Measurements from ENCODE around the gene PRRT3. TPM values are rescaled to one million over a fixed set of nuclear protein-coding genes. Genes with fewer than 3 reads are reported as not detected.

Gene PRRT3
- total and polyA plus RNA-seq, 2 of the 13 experiments (the other 11 are each of a cell fraction or from before 2014, with no cell fraction given), result 0.22 to 0.44 TPM

GRCh38 chr3:9915254-9916141 lies 36.7 kb downstream of the PRRT3 start (continued):
- TF ChIP-seq NFE2 (CRISPR knock-in tag; IDR thresholded peaks at IDR 0.05) (no peak), HINFP (CRISPR knock-in tag; IDR thresholded peaks at IDR 0.05; ENCODE audit: low read depth) (peak; percentile 75; the same call in 1 of the 2 replicates), NR0B2 (CRISPR knock-in tag; IDR thresholded peaks at IDR 0.05) (peak; percentile 87), FIP1L1 (IDR thresholded peaks at IDR 0.05; ENCODE audit: borderline replicate concordance, insufficient read depth, low read depth, low read length) (no peak), CENPBD1 (CRISPR knock-in tag; IDR thresholded peaks at IDR 0.05; ENCODE audit: borderline replicate concordance, low read depth) (no peak; the same call in 1 of the 2 replicates), ERF (CRISPR knock-in tag; IDR thresholded peaks at IDR 0.05) (peak; percentile 62), FOSL2 (CRISPR knock-in tag; IDR thresholded peaks at IDR 0.05) (0 out of 2 replicates have a peak, but pooled peaks have one; percentile 5), ZNF883 (CRISPR knock-in tag; IDR thresholded peaks at IDR 0.05; ENCODE audit: not compliant biosample characterization) (no peak), CCDC6 (CRISPR knock-in tag; IDR thresholded peaks at IDR 0.05) (peak; percentile 35; the same call in 1 of the 2 replicates), PRDM10 (CRISPR knock-in tag; IDR thresholded peaks at IDR 0.05; ENCODE audit: low read depth) (no peak; the same call in 1 of the 2 replicates), RBM22 (optimal IDR thresholded peaks at IDR 0.05; ENCODE audit: low read length) (peak; percentile 87), ZSCAN21 (CRISPR knock-in tag; IDR thresholded peaks at IDR 0.05; ENCODE audit: borderline replicate concordance) (peak; percentile 77; the same call in 1 of the 2 replicates), SKI (IDR thresholded peaks at IDR 0.05; ENCODE audit: partially characterized antibody) (peak; percentile 54), RBFOX2 (IDR thresholded peaks at IDR 0.05; ENCODE audit: low read depth, low read length) (peak; percentile 92), IRF2 (CRISPR knock-in tag; IDR thresholded peaks at IDR 0.05) (peak; percentile 67; the same call in 1 of the 2 replicates), KLF12 (CRISPR knock-in tag; IDR thresholded peaks at IDR 0.05; ENCODE audit: borderline replicate concordance) (peak; percentile 81; the same call in 1 of the 2 replicates), EHMT2 (IDR thresholded peaks at IDR 0.05; ENCODE audit: borderline replicate concordance, low read depth, low read length) (no peak), SMARCE1 (IDR thresholded peaks at IDR 0.05; ENCODE audit: borderline replicate concordance) (no peak), ZNF788 (CRISPR knock-in tag; IDR thresholded peaks at IDR 0.05; ENCODE audit: borderline replicate concordance) (peak; percentile 11; the same call in 1 of the 2 replicates), SPEN (CRISPR knock-in tag; IDR thresholded peaks at IDR 0.05; ENCODE audit: low read depth) (peak; percentile 17; the same call in 1 of the 2 replicates), HCFC1 (IDR thresholded peaks at IDR 0.05; ENCODE audit: low read depth, low read length) (no peak), ZNF121 (CRISPR knock-in tag; IDR thresholded peaks at IDR 0.05) (peak; percentile 69; the same call in 1 of the 2 replicates), ZFP36L2 (CRISPR knock-in tag; IDR thresholded peaks at IDR 0.05) (no peak)

Measured in HepG2 (cell line).